ENCODE data around the gene SPATA17.

SPATA17 gene

GRCh38 chr1:217776693-217777092 is 145.5 kb downstream of the SPATA17 start:
- no peak overlapping the region for H3K9ac ChIP-seq (ENCODE audit: low read depth, low read length)
- H3K36me3 ChIP-seq (ENCODE audit: control insufficient read depth, insufficient read depth, low read length): no peaks in the 10 kb centered on the region
- H3K27me3 ChIP-seq (ENCODE audit: control insufficient read depth, insufficient read depth, low read length): no peaks in the 10 kb centered on the region
- H3K4me1 ChIP-seq (ENCODE audit: control insufficient read depth, insufficient read depth, low read length): no peaks in the 10 kb centered on the region
- no peaks in the 10 kb centered on the region for H3K9me3 ChIP-seq (ENCODE audit: control insufficient read depth, insufficient read depth, low read length)
- no peak overlapping the region for H3K4me3 ChIP-seq (ENCODE audit: low read depth, low read length)

DNA sequence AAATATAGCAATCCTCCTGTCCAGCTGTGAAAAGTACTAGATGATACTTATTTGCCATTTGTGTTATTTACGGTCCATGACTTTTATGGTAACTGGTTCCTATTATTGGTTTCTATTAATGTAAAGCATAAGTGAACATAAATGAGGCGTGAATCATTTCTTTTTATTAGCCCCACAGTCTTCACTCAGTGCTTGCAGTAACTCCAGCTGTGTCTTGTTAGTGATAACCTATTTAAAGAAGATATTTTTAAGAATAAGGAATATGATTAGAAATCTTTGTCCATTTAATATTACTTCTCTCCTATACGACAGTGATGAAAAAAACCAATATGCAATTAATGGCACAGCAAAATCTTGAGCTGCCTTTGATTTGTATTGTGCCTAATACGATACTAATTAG is 149.9 kb downstream of the SPATA17 start:
- Histone ChIP-seq H3K36me3 (ENCODE audit: control insufficient read depth, insufficient read depth, low read length) (no peaks in the 10 kb centered on the region), H3K9ac (ENCODE audit: low read depth, low read length) (no peak overlapping the region), H3K27me3 (ENCODE audit: control insufficient read depth, insufficient read depth, low read length) (no peaks in the 10 kb centered on the region)

DNA sequence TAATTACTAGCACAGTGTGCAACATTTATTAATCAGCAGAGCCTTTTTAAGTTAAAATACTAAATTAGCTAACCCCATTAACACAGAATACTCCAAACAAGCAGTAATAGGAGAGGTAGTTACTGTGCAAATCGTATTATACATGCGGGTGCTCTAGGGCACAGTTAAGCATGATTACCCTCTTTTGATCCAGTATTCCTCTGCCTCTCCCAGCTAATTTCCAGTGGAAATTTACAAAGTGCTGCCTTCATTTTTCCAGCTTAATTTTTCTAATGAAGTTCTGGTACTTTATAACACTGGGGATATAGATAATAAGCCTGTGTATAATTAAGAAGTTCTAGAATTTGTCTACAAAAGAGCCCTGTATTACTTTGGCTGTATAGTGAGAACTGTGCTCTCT is 159.9 kb downstream of the SPATA17 start:
- Histone ChIP-seq H3K27me3 (ENCODE audit: control insufficient read depth, insufficient read depth, low read length) (no peaks in the 10 kb centered on the region), H3K36me3 (ENCODE audit: control insufficient read depth, insufficient read depth, low read length) (no peaks in the 10 kb centered on the region), H3K9ac (ENCODE audit: low read depth, low read length) (no peak overlapping the region), H3K9me3 (ENCODE audit: control insufficient read depth, insufficient read depth, low read length) (no peaks in the 10 kb centered on the region), H3K4me3 (ENCODE audit: low read depth, low read length) (no peak overlapping the region), H3K4me1 (ENCODE audit: control insufficient read depth, insufficient read depth, low read length) (no peaks in the 10 kb centered on the region)

More for the DNA sequence above, 149.9 kb downstream of the SPATA17 start:
- H3K4me3 ChIP-seq (ENCODE audit: low read depth, low read length): no peak overlapping the region
- no peaks in the 10 kb centered on the region for H3K9me3 ChIP-seq (ENCODE audit: control insufficient read depth, insufficient read depth, low read length)
- no peaks in the 10 kb centered on the region for H3K4me1 ChIP-seq (ENCODE audit: control insufficient read depth, insufficient read depth, low read length)

- H3K9me3 ChIP-seq (ENCODE audit: control insufficient read depth, insufficient read depth, low read length): no peaks in the 10 kb centered on the region
- no peak overlapping the region for H3K4me3 ChIP-seq (ENCODE audit: low read depth, low read length)
- no peak overlapping the region for H3K9ac ChIP-seq (ENCODE audit: low read depth, low read length)
- no peaks in the 10 kb centered on the region for H3K27me3 ChIP-seq (ENCODE audit: control insufficient read depth, insufficient read depth, low read length)
- no peaks in the 10 kb centered on the region for H3K36me3 ChIP-seq (ENCODE audit: control insufficient read depth, insufficient read depth, low read length)
- H3K4me1 ChIP-seq (ENCODE audit: control insufficient read depth, insufficient read depth, low read length): no peaks in the 10 kb centered on the region
Observed at GRCh38 chr1:217805792-217806191, 174.6 kb downstream of the SPATA17 start.

DNA sequence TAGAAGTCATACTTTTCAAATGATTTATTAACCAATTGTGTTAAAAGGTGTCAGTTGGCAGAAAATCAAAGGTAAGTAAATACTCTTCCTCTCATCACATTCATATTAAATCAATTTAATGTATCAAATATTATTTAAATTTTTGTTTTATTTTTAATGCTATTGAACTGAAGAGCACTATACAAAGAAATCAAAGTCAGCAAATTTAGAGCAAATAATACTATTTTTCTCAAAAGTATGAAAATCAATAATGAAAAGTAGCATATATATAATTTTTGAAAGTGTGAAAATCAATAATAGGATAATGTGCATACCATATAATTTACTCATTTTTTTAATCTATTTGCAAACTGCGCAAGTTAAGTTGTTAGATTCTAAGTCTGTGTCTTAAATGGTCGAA is 181.0 kb downstream of the SPATA17 start:
- Histone ChIP-seq H3K9ac (ENCODE audit: low read depth, low read length) (no peak overlapping the region), H3K36me3 (ENCODE audit: control insufficient read depth, insufficient read depth, low read length) (no peaks in the 10 kb centered on the region), H3K9me3 (ENCODE audit: control insufficient read depth, insufficient read depth, low read length) (no peaks in the 10 kb centered on the region), H3K4me1 (ENCODE audit: control insufficient read depth, insufficient read depth, low read length) (no peaks in the 10 kb centered on the region), H3K4me3 (ENCODE audit: low read depth, low read length) (no peak overlapping the region), H3K27me3 (ENCODE audit: control insufficient read depth, insufficient read depth, low read length) (no peaks in the 10 kb centered on the region)

GRCh38 chr1:217813031-217813430 is 181.9 kb downstream of the SPATA17 start:
- H3K4me3 ChIP-seq (ENCODE audit: low read depth, low read length): no peak overlapping the region
- H3K36me3 ChIP-seq (ENCODE audit: control insufficient read depth, insufficient read depth, low read length): no peaks in the 10 kb centered on the region
- no peak overlapping the region for H3K9ac ChIP-seq (ENCODE audit: low read depth, low read length)
- no peaks in the 10 kb centered on the region for H3K9me3 ChIP-seq (ENCODE audit: control insufficient read depth, insufficient read depth, low read length)
- no peaks in the 10 kb centered on the region for H3K4me1 ChIP-seq (ENCODE audit: control insufficient read depth, insufficient read depth, low read length)
- H3K27me3 ChIP-seq (ENCODE audit: control insufficient read depth, insufficient read depth, low read length): no peaks in the 10 kb centered on the region

GRCh38 chr1:217837691-217838090 is 206.5 kb downstream of the SPATA17 start:
- no peak overlapping the region for H3K4me3 ChIP-seq (ENCODE audit: low read depth, low read length)
- no peak overlapping the region for H3K9ac ChIP-seq (ENCODE audit: low read depth, low read length)
- H3K9me3 ChIP-seq (ENCODE audit: control insufficient read depth, insufficient read depth, low read length): no peaks in the 10 kb centered on the region
- no peaks in the 10 kb centered on the region for H3K4me1 ChIP-seq (ENCODE audit: control insufficient read depth, insufficient read depth, low read length)
- no peaks in the 10 kb centered on the region for H3K36me3 ChIP-seq (ENCODE audit: control insufficient read depth, insufficient read depth, low read length)
- H3K27me3 ChIP-seq (ENCODE audit: control insufficient read depth, insufficient read depth, low read length): no peaks in the 10 kb centered on the region

- Histone ChIP-seq H3K9me3 (ENCODE audit: control insufficient read depth, insufficient read depth, low read length) (no peaks in the 10 kb centered on the region), H3K4me1 (ENCODE audit: control insufficient read depth, insufficient read depth, low read length) (no peaks in the 10 kb centered on the region), H3K27me3 (ENCODE audit: control insufficient read depth, insufficient read depth, low read length) (no peaks in the 10 kb centered on the region)
Observed at GRCh38 chr1:217839161-217839560, 208.0 kb downstream of the SPATA17 start.

GRCh38 chr1:217846733-217847132 is 215.6 kb downstream of the SPATA17 start:
- no peaks in the 10 kb centered on the region for H3K27me3 ChIP-seq (ENCODE audit: control insufficient read depth, insufficient read depth, low read length)
- no peak overlapping the region for H3K9ac ChIP-seq (ENCODE audit: low read depth, low read length)
- H3K4me1 ChIP-seq (ENCODE audit: control insufficient read depth, insufficient read depth, low read length): no peaks in the 10 kb centered on the region
- H3K9me3 ChIP-seq (ENCODE audit: control insufficient read depth, insufficient read depth, low read length): no peaks in the 10 kb centered on the region
- H3K36me3 ChIP-seq (ENCODE audit: control insufficient read depth, insufficient read depth, low read length): no peaks in the 10 kb centered on the region
- H3K4me3 ChIP-seq (ENCODE audit: low read depth, low read length): no peak overlapping the region

More at GRCh38 chr1:217839161-217839560, 208.0 kb downstream of the SPATA17 start:
- Histone ChIP-seq H3K9ac (ENCODE audit: low read depth, low read length) (no peak overlapping the region), H3K36me3 (ENCODE audit: control insufficient read depth, insufficient read depth, low read length) (no peaks in the 10 kb centered on the region), H3K4me3 (ENCODE audit: low read depth, low read length) (no peak overlapping the region)

GRCh38 chr1:217847643-217848042 is 216.5 kb downstream of the SPATA17 start:
- no peak overlapping the region for H3K9ac ChIP-seq (ENCODE audit: low read depth, low read length)
- H3K4me1 ChIP-seq (ENCODE audit: control insufficient read depth, insufficient read depth, low read length): peaks cover 2% of the 10 kb centered on the region
- no peaks in the 10 kb centered on the region for H3K36me3 ChIP-seq (ENCODE audit: control insufficient read depth, insufficient read depth, low read length)
- H3K9me3 ChIP-seq (ENCODE audit: control insufficient read depth, insufficient read depth, low read length): no peaks in the 10 kb centered on the region
- H3K27me3 ChIP-seq (ENCODE audit: control insufficient read depth, insufficient read depth, low read length): no peaks in the 10 kb centered on the region
- no peak overlapping the region for H3K4me3 ChIP-seq (ENCODE audit: low read depth, low read length)

GRCh38 chr1:217856342-217857034 is 225.3 kb downstream of the SPATA17 start:
- H3K36me3 ChIP-seq (ENCODE audit: control insufficient read depth, insufficient read depth, low read length): no peaks in the 10 kb centered on the region
- peaks cover 2% of the 10 kb centered on the region for H3K4me1 ChIP-seq (ENCODE audit: control insufficient read depth, insufficient read depth, low read length)
- H3K9me3 ChIP-seq (ENCODE audit: control insufficient read depth, insufficient read depth, low read length): no peaks in the 10 kb centered on the region
- H3K4me3 ChIP-seq (ENCODE audit: low read depth, low read length): no peak overlapping the region
- no peaks in the 10 kb centered on the region for H3K27me3 ChIP-seq (ENCODE audit: control insufficient read depth, insufficient read depth, low read length)
- no peak overlapping the region for H3K9ac ChIP-seq (ENCODE audit: low read depth, low read length)

- H3K9ac ChIP-seq (ENCODE audit: low read depth, low read length): no peak overlapping the region
- no peak overlapping the region for H3K4me3 ChIP-seq (ENCODE audit: low read depth, low read length)
- no peaks in the 10 kb centered on the region for H3K36me3 ChIP-seq (ENCODE audit: control insufficient read depth, insufficient read depth, low read length)
- peaks cover 2% of the 10 kb centered on the region for H3K4me1 ChIP-seq (ENCODE audit: control insufficient read depth, insufficient read depth, low read length)
- no peaks in the 10 kb centered on the region for H3K9me3 ChIP-seq (ENCODE audit: control insufficient read depth, insufficient read depth, low read length)
- no peaks in the 10 kb centered on the region for H3K27me3 ChIP-seq (ENCODE audit: control insufficient read depth, insufficient read depth, low read length)
Observed at GRCh38 chr1:217857061-217857460, 225.9 kb downstream of the SPATA17 start.

Data from iPS-15b (cell line).